Suprapubic skin (tissue), 3 donors: ENCODE data around the gene SATB1.

Source experiments
- CTCF ChIP-seq, 2 donors: fragments of 200-600 bp in 1 of 2; fragments of 450-650 bp in 1 of 2; sonication (generic) in 1 of 2; IDR thresholded peaks; one replicate each; pipeline ENCODE4 v1.5.1; 2016 to 2019; ENCODE audit warnings: antibody characterized with exemption in 2 of 2, mild to moderate bottlenecking in 1 of 2, moderate library complexity in 1 of 2
- POLR2AphosphoS5 ChIP-seq, 3 donors: sonication (generic); formaldehyde crosslinking; IDR thresholded peaks; one replicate each; pipeline ENCODE4 v1.6.1; 2017; ENCODE audit warnings: antibody characterized with exemption in 3 of 3

GRCh38 chr3:18410205-18410604 is 14.9 kb downstream of the SATB1 start:
- no peak for TF ChIP-seq CTCF (IDR thresholded peaks at IDR 0.05)
- TF ChIP-seq POLR2AphosphoS5 (IDR thresholded peaks at IDR 0.05) = no peak
